A673 (cell line): ENCODE data around the gene SPAG6.

Experiments used
- EZH2 ChIP-seq: fragments of 200-600 bp; sonication (generic); IDR thresholded peaks from 2 replicates; pipeline ENCODE4 v1.6.1; 2017; ENCODE audit warnings: borderline replicate concordance, low read depth, mild to moderate bottlenecking, mixed read lengths, antibody characterized with exemption, low read length; ENCODE audit not compliant: poor library complexity, severe bottlenecking
- TF ChIP-seq, protein P1 (sequence below): fragments of 300-800, 200-600 bp; sonication (generic); conservative IDR thresholded peaks from 2 replicates; pipeline ENCODE4 v1.5.1; 2017; ENCODE audit warnings: low read depth, mild to moderate bottlenecking, antibody characterized with exemption, low read length, moderate library complexity, mixed read lengths

DNA sequence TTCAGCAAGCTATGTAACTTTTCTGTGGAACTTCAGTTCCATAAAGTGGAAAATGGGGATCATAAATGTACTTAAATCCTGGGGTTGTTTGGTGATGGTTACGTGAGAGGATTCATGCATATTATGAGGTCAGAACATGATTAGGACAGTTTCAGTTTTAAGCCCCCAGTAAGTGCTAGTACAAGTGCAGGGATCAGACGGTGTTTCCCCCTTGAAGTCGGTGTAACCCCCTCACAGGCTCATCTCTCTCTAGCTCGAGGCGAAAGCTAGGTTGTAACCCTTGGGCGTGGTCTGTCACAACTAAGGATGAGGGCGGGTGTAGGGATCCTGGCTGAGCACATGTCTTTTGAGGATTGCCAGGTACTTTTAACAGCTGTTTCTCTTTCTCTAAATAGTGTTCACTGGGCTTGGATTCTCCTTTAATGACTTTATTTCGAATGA lies 84.7 kb downstream of the SPAG6 start:
- TF ChIP-seq, protein P1, sequence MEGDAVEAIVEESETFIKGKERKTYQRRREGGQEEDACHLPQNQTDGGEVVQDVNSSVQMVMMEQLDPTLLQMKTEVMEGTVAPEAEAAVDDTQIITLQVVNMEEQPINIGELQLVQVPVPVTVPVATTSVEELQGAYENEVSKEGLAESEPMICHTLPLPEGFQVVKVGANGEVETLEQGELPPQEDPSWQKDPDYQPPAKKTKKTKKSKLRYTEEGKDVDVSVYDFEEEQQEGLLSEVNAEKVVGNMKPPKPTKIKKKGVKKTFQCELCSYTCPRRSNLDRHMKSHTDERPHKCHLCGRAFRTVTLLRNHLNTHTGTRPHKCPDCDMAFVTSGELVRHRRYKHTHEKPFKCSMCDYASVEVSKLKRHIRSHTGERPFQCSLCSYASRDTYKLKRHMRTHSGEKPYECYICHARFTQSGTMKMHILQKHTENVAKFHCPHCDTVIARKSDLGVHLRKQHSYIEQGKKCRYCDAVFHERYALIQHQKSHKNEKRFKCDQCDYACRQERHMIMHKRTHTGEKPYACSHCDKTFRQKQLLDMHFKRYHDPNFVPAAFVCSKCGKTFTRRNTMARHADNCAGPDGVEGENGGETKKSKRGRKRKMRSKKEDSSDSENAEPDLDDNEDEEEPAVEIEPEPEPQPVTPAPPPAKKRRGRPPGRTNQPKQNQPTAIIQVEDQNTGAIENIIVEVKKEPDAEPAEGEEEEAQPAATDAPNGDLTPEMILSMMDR, result no peak
- TF ChIP-seq EZH2, result no peak
